ENCODE measurements around the gene OPCML.

OPCML gene

GRCh38 chr11:133347988-133348387 lies 184.3 kb downstream of the OPCML start:
- no peak for DNase-seq

- no peak for DNase-seq
Measured at GRCh38 chr11:133346137-133346536, 186.2 kb downstream of the OPCML start.

- no peak for DNase-seq
Measured at GRCh38 chr11:133343951-133344350, 188.3 kb downstream of the OPCML start.

GRCh38 chr11:133339495-133340140 lies 192.7 kb downstream of the OPCML start:
- no peak for DNase-seq

- no peak for DNase-seq
Measured at GRCh38 chr11:133338588-133338987, 193.7 kb downstream of the OPCML start.

- DNase-seq, result no peak
Measured at GRCh38 chr11:133337951-133338418, 194.3 kb downstream of the OPCML start.

- DNase-seq, result no peak
Measured at GRCh38 chr11:133337193-133337592, 195.1 kb downstream of the OPCML start.

- no peak for DNase-seq
Measured at GRCh38 chr11:133331031-133331430, 201.3 kb downstream of the OPCML start.

- DNase-seq, result no peak
Measured at GRCh38 chr11:133326849-133327248, 205.5 kb downstream of the OPCML start.

- DNase-seq, result no peak
Measured at GRCh38 chr11:133326332-133326731, 206.0 kb downstream of the OPCML start.

GRCh38 chr11:133325711-133326110 lies 206.6 kb downstream of the OPCML start:
- no peak for DNase-seq

- DNase-seq, result no peak
Measured at GRCh38 chr11:133323354-133323753, 208.9 kb downstream of the OPCML start.

- no peak for DNase-seq
Measured at GRCh38 chr11:133318221-133318620, 214.1 kb downstream of the OPCML start.

GRCh38 chr11:133311230-133311629 lies 221.1 kb downstream of the OPCML start:
- no peak for DNase-seq

GRCh38 chr11:133306019-133306418 lies 226.3 kb downstream of the OPCML start:
- DNase-seq, result no peak

- DNase-seq, result no peak
Measured at GRCh38 chr11:133305208-133305956, 226.9 kb downstream of the OPCML start.

GRCh38 chr11:133303262-133303661 lies 229.0 kb downstream of the OPCML start:
- DNase-seq, result no peak

GRCh38 chr11:133302056-133302455 lies 230.2 kb downstream of the OPCML start:
- DNase-seq, result no peak

GRCh38 chr11:133300666-133301065 lies 231.6 kb downstream of the OPCML start:
- no peak for DNase-seq

- DNase-seq, result no peak
Measured at GRCh38 chr11:133291780-133292179, 240.5 kb downstream of the OPCML start.

GRCh38 chr11:133285359-133285758 lies 246.9 kb downstream of the OPCML start:
- DNase-seq, result no peak

GRCh38 chr11:133284156-133284555 lies 248.1 kb downstream of the OPCML start:
- no peak for DNase-seq

- no peak for DNase-seq
Measured at GRCh38 chr11:133277886-133278285, 254.4 kb downstream of the OPCML start.

All from activated gamma-delta T cell (primary cell).